Fibroblast of lung (primary cell): ENCODE results near the gene CST8. TPM values are rescaled to one million over a fixed set of nuclear protein-coding genes. Genes with fewer than 3 reads are reported as not detected.
A peak's percentile ranks its signal among the peaks of the same experiment; 100 is the strongest.

Experiments
- DNase-seq, 2 donors: peaks; one replicate each; pipeline versions ENCODE4 v3.0.0 to v3.0.0-alpha.2; 2010; ENCODE audit warnings: low read depth in 2 of 2
- H2AFZ ChIP-seq: 2 replicates; pipeline ENCODE4 v1.5.1; 2012; ENCODE audit warnings: low read length, control low read depth, inconsistent platforms
- H3K27ac ChIP-seq: 2 replicates; pipeline ENCODE4 v1.5.1; 2011; ENCODE audit warnings: low read length, control low read depth; ENCODE audit not compliant: insufficient read depth
- H3K27me3 ChIP-seq: 2 replicates; pipeline ENCODE4 v1.5.1; 2011; ENCODE audit warnings: mild to moderate bottlenecking, low read length; ENCODE audit not compliant: control insufficient read depth, insufficient read depth
- H3K36me3 ChIP-seq: 2 replicates; pipeline ENCODE4 v1.5.1; 2011; ENCODE audit warnings: low read length; ENCODE audit not compliant: control insufficient read depth, insufficient read depth
- H3K4me1 ChIP-seq: 2 replicates; pipeline ENCODE4 v1.5.1; 2011; ENCODE audit warnings: low read length; ENCODE audit not compliant: control insufficient read depth, insufficient read depth; ENCODE audit errors: extremely low read depth
- H3K4me2 ChIP-seq: 2 replicates; pipeline ENCODE4 v1.5.1; 2011; ENCODE audit warnings: low read length, control low read depth; ENCODE audit not compliant: insufficient read depth; ENCODE audit errors: extremely low read depth
- H3K4me3 ChIP-seq, 4 experiments: fragments of 200-600 bp in 1 of 4; sonication (generic) in 1 of 4; replicated peaks in 1 of 4; 2 replicates each; pipeline ENCODE4 v1.5.1; 2011 to 2016; ENCODE audit warnings: low read length in 4 of 4, low read depth in 3 of 4, mild to moderate bottlenecking in 3 of 4, control low read depth in 2 of 4, inconsistent platforms in 1 of 4, mixed read lengths in 1 of 4; ENCODE audit not compliant: insufficient read depth in 1 of 4; ENCODE audit errors: control extremely low read depth in 1 of 4
- H3K79me2 ChIP-seq: 2 replicates; pipeline ENCODE4 v1.5.1; 2012; ENCODE audit warnings: mild to moderate bottlenecking, low read length, inconsistent platforms; ENCODE audit not compliant: control insufficient read depth, insufficient read depth
- H3K9ac ChIP-seq: 2 replicates; pipeline ENCODE4 v1.5.1; 2011; ENCODE audit warnings: mild to moderate bottlenecking, low read length, control low read depth; ENCODE audit not compliant: insufficient read depth
- H3K9me3 ChIP-seq: 2 replicates; pipeline ENCODE4 v1.5.1; 2012; ENCODE audit warnings: low read depth, low read length; ENCODE audit not compliant: control insufficient read depth, insufficient read depth
- H4K20me1 ChIP-seq: 2 replicates; pipeline ENCODE4 v1.5.1; 2011; ENCODE audit warnings: low read length; ENCODE audit not compliant: control insufficient read depth, insufficient read depth; ENCODE audit errors: extremely low read depth
- CTCF ChIP-seq, 2 donors: IDR thresholded peaks in 1 of 2; conservative IDR thresholded peaks in 1 of 2; 1 replicate in 1 of 2; 2 replicates in 1 of 2; pipeline ENCODE4 v1.5.1; 2011 to 2012; ENCODE audit warnings: low read length in 2 of 2, control low read depth in 1 of 2, inconsistent platforms in 1 of 2, low read depth in 1 of 2, mild to moderate bottlenecking in 1 of 2
- EZH2 ChIP-seq: IDR thresholded peaks from 2 replicates; pipeline ENCODE4 v1.5.1; 2012; ENCODE audit warnings: low read length, control low read depth, mild to moderate bottlenecking; ENCODE audit errors: missing control alignments
- polyA plus RNA-seq, 2 donors: library from polyadenylated mRNA; depleted of rRNA in 1 of 2; stranded (reverse) in 1 of 2; unstranded in 1 of 2; fragments of >200 nt; gene quantifications; 2 replicates each; pipeline ENCODE4 v1.2.1, GENCODE V29; 2011 to 2012; ENCODE audit warnings: missing spikeins in 1 of 2
- total RNA-seq: library from RNA; depleted of rRNA; stranded (reverse); fragments of >200 nt; gene quantifications from 2 replicates; pipeline ENCODE4 v1.2.1, GENCODE V29; 2014

CST8 gene
- total and polyA plus RNA-seq, 2 donors (not counting 1 experiment from before 2014, with no cell fraction given), result not detected

- no peaks in the 10 kb centered on the region for H3K9me3 ChIP-seq
- H4K20me1 ChIP-seq, result no peaks in the 10 kb centered on the region
- DNase-seq, result no peak
- H3K4me1 ChIP-seq, result peaks cover 7% of the 10 kb centered on the region
- H2AFZ ChIP-seq, result no peak overlapping the region
- no peak overlapping the region for H3K4me2 ChIP-seq
- no peak overlapping the region for H3K9ac ChIP-seq
- H3K79me2 ChIP-seq, result no peaks in the 10 kb centered on the region
- TF ChIP-seq EZH2, result no peak
- no peak for TF ChIP-seq CTCF (conservative IDR thresholded peaks at IDR 0.05 in 1 of 2, IDR thresholded peaks at IDR 0.05 in 1 of 2; ENCODE audit: low read depth in 1 of 2, low read length in 2 of 2)
- no peak overlapping the region for H3K4me3 ChIP-seq
- no peak overlapping the region for H3K27ac ChIP-seq
- H3K27me3 ChIP-seq, result no peaks in the 10 kb centered on the region
- H3K36me3 ChIP-seq, result no peaks in the 10 kb centered on the region
Measured at GRCh38 chr20:23448167-23448566, 42.8 kb upstream of the CST8 start.

GRCh38 chr20:23449421-23449820 lies 41.5 kb upstream of the CST8 start:
- H3K4me1 ChIP-seq, result peaks cover 7% of the 10 kb centered on the region
- DNase-seq, result peak in 1 of 2 donors; percentile 1
- no peak overlapping the region for H3K4me3 ChIP-seq
- no peak overlapping the region for H2AFZ ChIP-seq
- no peaks in the 10 kb centered on the region for H3K79me2 ChIP-seq
- no peaks in the 10 kb centered on the region for H3K9me3 ChIP-seq
- H3K36me3 ChIP-seq, result no peaks in the 10 kb centered on the region
- no peaks in the 10 kb centered on the region for H3K27me3 ChIP-seq
- H3K9ac ChIP-seq, result no peak overlapping the region
- no peak overlapping the region for H3K27ac ChIP-seq
- TF ChIP-seq EZH2 (no peak), CTCF (conservative IDR thresholded peaks at IDR 0.05 in 1 of 2, IDR thresholded peaks at IDR 0.05 in 1 of 2; ENCODE audit: low read depth in 1 of 2, low read length in 2 of 2) (no peak)
- H3K4me2 ChIP-seq, result no peak overlapping the region
- H4K20me1 ChIP-seq, result no peaks in the 10 kb centered on the region

GRCh38 chr20:23450877-23451276 lies 40.0 kb upstream of the CST8 start:
- Histone ChIP-seq H3K4me1 (no peaks in the 10 kb centered on the region), H3K27me3 (no peaks in the 10 kb centered on the region), H3K4me2 (no peak overlapping the region), H3K9me3 (no peaks in the 10 kb centered on the region), H2AFZ (no peak overlapping the region), H3K4me3 (no peak overlapping the region), H3K27ac (no peak overlapping the region), H3K79me2 (no peaks in the 10 kb centered on the region), H3K36me3 (no peaks in the 10 kb centered on the region), H3K9ac (no peak overlapping the region), H4K20me1 (no peaks in the 10 kb centered on the region)
- no peak for DNase-seq
- TF ChIP-seq EZH2 (no peak), CTCF (conservative IDR thresholded peaks at IDR 0.05 in 1 of 2, IDR thresholded peaks at IDR 0.05 in 1 of 2; ENCODE audit: low read depth in 1 of 2, low read length in 2 of 2) (no peak)
